Small intestine (tissue), 7 donors: Measurements from ENCODE around the gene ARHGAP30. TPM values are rescaled to one million over a fixed set of nuclear protein-coding genes. Genes with fewer than 3 reads are reported as not detected.

Experiments used
- DNase-seq, 2 donors: peaks; one replicate each; pipeline versions ENCODE4 v3.0.0 to v3.0.0-alpha.2; 2013
- FAIRE-seq: peaks from 2 replicates; lab custom pipeline; 2012; peaks lifted over from hg19 to GRCh38; lab: Jason Lieb, UNC
- H3K27ac ChIP-seq, 3 donors: one replicate each; pipeline ENCODE4 v1.5.1; 2013; ENCODE audit warnings: low read length in 2 of 3, mild to moderate bottlenecking in 2 of 3, control low read depth in 1 of 3, inconsistent platforms in 1 of 3, low read depth in 1 of 3, moderate library complexity in 1 of 3
- H3K27me3 ChIP-seq, 3 donors: one replicate each; pipeline ENCODE4 v1.6.1; 2013; ENCODE audit warnings: low read length in 3 of 3, inconsistent platforms in 1 of 3; ENCODE audit not compliant: control insufficient read depth in 3 of 3, insufficient read depth in 3 of 3
- H3K36me3 ChIP-seq, 3 donors: one replicate each; pipeline ENCODE4 v1.6.1; 2013; ENCODE audit warnings: low read length in 3 of 3, inconsistent platforms in 1 of 3, low read depth in 1 of 3, mild to moderate bottlenecking in 1 of 3, moderate library complexity in 1 of 3; ENCODE audit not compliant: control insufficient read depth in 3 of 3, insufficient read depth in 2 of 3
- H3K4me1 ChIP-seq, 3 donors: one replicate each; pipeline ENCODE4 v1.6.1; 2013; ENCODE audit warnings: low read length in 2 of 3, inconsistent platforms in 1 of 3, low read depth in 1 of 3, mild to moderate bottlenecking in 1 of 3, moderate library complexity in 1 of 3; ENCODE audit not compliant: control insufficient read depth in 3 of 3, insufficient read depth in 2 of 3
- H3K4me3 ChIP-seq, 3 donors: one replicate each; pipeline ENCODE4 v1.5.1; 2013; ENCODE audit warnings: low read length in 3 of 3, control low read depth in 1 of 3, inconsistent platforms in 1 of 3, low read depth in 1 of 3, mild to moderate bottlenecking in 1 of 3, moderate library complexity in 1 of 3
- H3K9me3 ChIP-seq, 2 donors: one replicate each; pipeline ENCODE4 v1.6.1; 2013; ENCODE audit warnings: low read depth in 1 of 2, low read length in 1 of 2; ENCODE audit not compliant: control insufficient read depth in 2 of 2, insufficient read depth in 1 of 2
- WGBS, 3 donors: extraction: QIAGEN DNeasy Blood & Tissue Kit; methylation state at CpG; one replicate each; pipeline ENCODE4 v1.1.7; 2013; 5-methylcytosine and 5-hydroxymethylcytosine counted together
- polyA plus RNA-seq, 4 donors: library from polyadenylated mRNA; stranded (reverse) in 3 of 4; unstranded in 1 of 4; fragments of 200-250 nt in 3 of 4; fragments of 120-200 nt in 1 of 4; gene quantifications; one replicate each; pipeline versions ENCODE4 v1.2.1 to v1.2.3, GENCODE V29; 2013
- donor health status: healthy with polysubstance abuse.
- donor health status: control.
- donor health status: control.
- donor health status: Bipolar disorder and iron deficiency.
- donor health status: healthy.

Gene ARHGAP30
- polyA plus RNA-seq, 4 donors = 2.2 to 5.8 (median 5.2) TPM

DNA sequence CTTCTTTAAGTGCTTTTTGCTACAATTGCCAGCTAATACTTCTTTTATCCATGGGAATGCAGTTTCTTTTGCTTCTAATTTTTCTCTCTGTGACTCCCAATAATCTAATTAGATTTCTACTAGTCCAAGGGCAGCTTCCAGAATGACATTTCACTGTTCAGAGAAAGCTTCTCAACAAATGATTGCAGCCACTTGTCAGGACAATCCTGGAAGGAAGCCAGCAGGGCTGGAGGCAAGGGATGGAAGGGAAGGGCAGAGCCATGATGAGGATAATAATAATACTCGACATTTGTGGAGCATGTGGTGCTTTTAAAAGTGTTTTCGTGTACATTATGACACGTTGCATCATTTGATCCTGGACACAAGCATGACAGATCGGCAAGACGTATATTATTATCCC is 68.2 kb downstream of the ARHGAP30 start:
- 51 to 61% (median 59%) methylated on average over 5 of the region's 5 CpGs for WGBS, 3 donors
- H3K36me3 ChIP-seq = peaks cover 1 to 62% (median 11%) of the 10 kb centered on the region in 3 donors

GRCh38 chr1:161000736-161001480 is 68.8 kb downstream of the ARHGAP30 start:
- Histone ChIP-seq H3K36me3 (peaks cover 1 to 58% (median 11%) of the 10 kb centered on the region in 3 donors), H3K27me3 (no peaks in the 10 kb centered on the region), H3K9me3 (no peaks in the 10 kb centered on the region), H3K4me3 (no peak overlapping the region), H3K27ac (peak overlapping the region; percentile 1 to 55 (median 44)), H3K4me1 (peaks cover 0 to 18% (median 3%) of the 10 kb centered on the region in 3 donors)
- FAIRE-seq (no peak), DNase-seq (peak; percentile 40 to 64)
- WGBS, 3 donors = 38 to 72% (median 52%) methylated on average over 11 of the region's 11 CpGs

More for the DNA sequence above, 68.2 kb downstream of the ARHGAP30 start:
- Histone ChIP-seq H3K9me3 (no peaks in the 10 kb centered on the region), H3K4me3 (no peak overlapping the region), H3K27me3 (no peaks in the 10 kb centered on the region), H3K27ac (peak overlapping the region in 2 of 3 donors; percentile 44 to 55), H3K4me1 (peaks cover 0 to 18% (median 3%) of the 10 kb centered on the region in 3 donors)
- DNase-seq (no peak), FAIRE-seq (no peak)

GRCh38 chr1:160999376-160999775 is 70.3 kb downstream of the ARHGAP30 start:
- H3K27ac ChIP-seq = no peak overlapping the region
- no peaks in the 10 kb centered on the region for H3K27me3 ChIP-seq
- DNase-seq (no peak), FAIRE-seq (no peak)
- 89 to 99% (median 95%) methylated on average over 5 of the region's 5 CpGs for WGBS, 3 donors
- H3K4me3 ChIP-seq = no peak overlapping the region
- no peaks in the 10 kb centered on the region for H3K9me3 ChIP-seq
- H3K36me3 ChIP-seq = peaks cover 1 to 53% (median 11%) of the 10 kb centered on the region in 3 donors
- peaks cover 0 to 18% (median 3%) of the 10 kb centered on the region in 3 donors for H3K4me1 ChIP-seq

GRCh38 chr1:160997323-160998038 is 72.2 kb downstream of the ARHGAP30 start:
- WGBS, 3 donors = 57 to 77% (median 65%) methylated on average over 1 of the region's 1 CpG
- FAIRE-seq = no peak
- H3K36me3 ChIP-seq = peaks cover 1 to 47% (median 11%) of the 10 kb centered on the region in 3 donors
- H3K4me1 ChIP-seq = peaks cover 0 to 18% (median 3%) of the 10 kb centered on the region in 3 donors
- no peaks in the 10 kb centered on the region for H3K9me3 ChIP-seq
- H3K27me3 ChIP-seq = no peaks in the 10 kb centered on the region
- DNase-seq = peak; percentile 85
- peak overlapping the region; percentile 56 to 82 (median 71) for H3K27ac ChIP-seq
- H3K4me3 ChIP-seq = no peak overlapping the region

Other genes with a start within 250 kb of the ARHGAP30 start
- gene CD244, start 207.0 kb downstream of the ARHGAP30 start, polyA plus RNA-seq = 1 to 10 TPM in 2 of 4 donors, under 1 TPM in 2; 0.39 to 3.2 (median 1.1) TPM
- 100 to 1,000 TPM in 2 of 4 donors, 10 to 100 TPM in 2; 21.6 to 230 (median 95.8) TPM for gene ITLN1, start 184.7 kb downstream of the ARHGAP30 start, polyA plus RNA-seq
- gene ITLN2, start 115.1 kb downstream of the ARHGAP30 start, polyA plus RNA-seq = 100 to 1,000 TPM in 1 of 4 donors, 10 to 100 TPM in 2, 1 to 10 TPM in 1; 1.7 to 318 (median 62.0) TPM
- gene F11R, start 48.7 kb downstream of the ARHGAP30 start, polyA plus RNA-seq = 100 to 1,000 TPM in 1 of 4 donors, 10 to 100 TPM in 3; 30.2 to 188 (median 55.7) TPM
- gene TSTD1, start 30.9 kb downstream of the ARHGAP30 start, polyA plus RNA-seq = 100 to 1,000 TPM in 2 of 4 donors, 10 to 100 TPM in 2; 65.8 to 185 (median 97.8) TPM
- gene USF1, start 23.9 kb downstream of the ARHGAP30 start, polyA plus RNA-seq = 100 to 1,000 TPM in 2 of 4 donors, 10 to 100 TPM in 2; 48.2 to 123 (median 84.8) TPM
- 1 to 10 TPM in 1 of 4 donors, under 1 TPM in 2, not detected in 1; 0.22 to 1.0 (median 0.93) TPM for gene NECTIN4, start 19.7 kb upstream of the ARHGAP30 start, polyA plus RNA-seq
- 1 to 10 TPM; 1.8 to 5.8 (median 3.0) TPM for gene KLHDC9, start 28.5 kb upstream of the ARHGAP30 start, polyA plus RNA-seq
- gene PFDN2, start 48.1 kb upstream of the ARHGAP30 start, polyA plus RNA-seq = 100 to 1,000 TPM in 2 of 4 donors, 10 to 100 TPM in 2; 62.8 to 130 (median 106) TPM
- 100 to 1,000 TPM in 1 of 4 donors, 10 to 100 TPM in 3; 51.3 to 131 (median 83.2) TPM for gene NIT1, start 48.2 kb upstream of the ARHGAP30 start, polyA plus RNA-seq
- gene DEDD, start 62.8 kb upstream of the ARHGAP30 start, polyA plus RNA-seq = 10 to 100 TPM; 22.7 to 31.8 (median 24.6) TPM
- 100 to 1,000 TPM; 137 to 193 (median 167) TPM for gene UFC1, start 84.1 kb upstream of the ARHGAP30 start, polyA plus RNA-seq
- gene USP21, start 89.6 kb upstream of the ARHGAP30 start, polyA plus RNA-seq = 10 to 100 TPM; 15.4 to 30.8 (median 17.9) TPM
- gene PPOX, start 96.5 kb upstream of the ARHGAP30 start, polyA plus RNA-seq = 10 to 100 TPM; 12.6 to 51.9 (median 18.9) TPM
- 10 to 100 TPM; 16.5 to 38.0 (median 29.7) TPM for gene B4GALT3, start 107.6 kb upstream of the ARHGAP30 start, polyA plus RNA-seq
- 1 to 10 TPM in 2 of 4 donors, under 1 TPM in 2; under 0.01 to 7.9 (median 0.78) TPM for gene ADAMTS4, start 129.2 kb upstream of the ARHGAP30 start, polyA plus RNA-seq
- 100 to 1,000 TPM; 113 to 170 (median 121) TPM for gene NDUFS2, start 132.5 kb upstream of the ARHGAP30 start, polyA plus RNA-seq
- gene FCER1G, start 145.4 kb upstream of the ARHGAP30 start, polyA plus RNA-seq = 10 to 100 TPM; 11.6 to 79.8 (median 41.8) TPM
- 10 to 100 TPM in 1 of 4 donors, 1 to 10 TPM in 1, under 1 TPM in 1, not detected in 1; 0.42 to 77.6 (median 3.2) TPM for gene APOA2, start 153.7 kb upstream of the ARHGAP30 start, polyA plus RNA-seq
- 10 to 100 TPM; 12.4 to 32.9 (median 22.1) TPM for gene TOMM40L, start 156.2 kb upstream of the ARHGAP30 start, polyA plus RNA-seq
- 10 to 100 TPM in 1 of 4 donors, 1 to 10 TPM in 2, under 1 TPM in 1; 0.28 to 13.3 (median 6.4) TPM for gene NR1I3, start 168.3 kb upstream of the ARHGAP30 start, polyA plus RNA-seq
- 1 to 10 TPM in 2 of 4 donors, not detected in 2; 2.0 to 2.9 TPM for gene PCP4L1, start 188.9 kb upstream of the ARHGAP30 start, polyA plus RNA-seq
- 1 to 10 TPM in 2 of 4 donors, under 1 TPM in 2; 0.27 to 4.0 (median 2.1) TPM for gene MPZ, start 240.1 kb upstream of the ARHGAP30 start, polyA plus RNA-seq
- 100 to 1,000 TPM; 175 to 262 (median 211) TPM for gene SDHC, start 244.5 kb upstream of the ARHGAP30 start, polyA plus RNA-seq